Naive thymus-derived CD4-positive, alpha-beta T cell (primary cell): Measurements from ENCODE around the gene BTBD10. TPM values are rescaled to one million over a fixed set of nuclear protein-coding genes. Genes with fewer than 3 reads are reported as not detected.
"Not testable (repeated sequence)": the region's sequence is repeated elsewhere in the genome, so short reads cannot be mapped to it uniquely, and the experiment has no call there.

Experiments used
- ATAC-seq: fragments of 150-1000 bp; cut with Tn5 transposase; 2 replicates; pipeline ENCODE4 v1.10.0; 2021; ENCODE audit warnings: mild to moderate bottlenecking, moderate library complexity
- CTCF ChIA-PET: fragments of 350-600 bp; sonication (Branson Sonifier 250); formaldehyde crosslinking; loops from one replicate; lab custom pipeline; 2021; ENCODE audit warnings: antibody characterized with exemption; lab: Charles Lee
- POLR2A ChIA-PET: fragments of 350-600 bp; sonication (Branson Sonifier 250); formaldehyde crosslinking; loops from one replicate; lab custom pipeline; 2021; ENCODE audit warnings: antibody characterized with exemption, inconsistent platforms; lab: Charles Lee
- DNase-seq, 9 donors: peaks; one replicate each; pipeline versions ENCODE4 v3.0.0 to v3.0.0-alpha.2; 2020 to 2022; ENCODE audit warnings: mixed read lengths in 1 of 9
- H3K27ac ChIP-seq: one replicate; pipeline ENCODE4 v1.7.0; 2013; ENCODE audit warnings: mild to moderate bottlenecking, low read depth, low read length, moderate library complexity
- H3K27me3 ChIP-seq, 2 donors: one replicate each; pipeline ENCODE4 v1.7.0; 2013; ENCODE audit warnings: low read length in 2 of 2, mild to moderate bottlenecking in 2 of 2, moderate library complexity in 2 of 2; ENCODE audit not compliant: control insufficient read depth in 2 of 2, insufficient read depth in 2 of 2
- H3K36me3 ChIP-seq, 3 experiments: 1 replicate in 2 of 3; 2 replicates in 1 of 3; pipeline ENCODE4 v1.7.0; 2013; ENCODE audit warnings: low read length in 3 of 3, mild to moderate bottlenecking in 3 of 3, moderate library complexity in 1 of 3; ENCODE audit not compliant: insufficient read depth in 3 of 3, control insufficient read depth in 2 of 3
- H3K4me1 ChIP-seq, 2 donors: one replicate each; pipeline ENCODE4 v1.7.0; 2013; ENCODE audit warnings: low read length in 2 of 2, mild to moderate bottlenecking in 2 of 2, moderate library complexity in 1 of 2; ENCODE audit not compliant: control insufficient read depth in 2 of 2, insufficient read depth in 2 of 2
- H3K4me3 ChIP-seq: 2 replicates; pipeline ENCODE4 v1.7.0; 2013; ENCODE audit warnings: mild to moderate bottlenecking, low read length
- H3K9me3 ChIP-seq, 3 experiments: 1 replicate in 2 of 3; 2 replicates in 1 of 3; pipeline ENCODE4 v1.7.0; 2013; ENCODE audit warnings: low read length in 3 of 3; ENCODE audit not compliant: control insufficient read depth in 2 of 3
- H3K27ac Mint-ChIP-seq, 9 donors: one replicate each; pipeline ENCODE4 v1.8.0; 2020 to 2022; ENCODE audit warnings: mixed read lengths in 9 of 9, mild to moderate bottlenecking in 8 of 9, moderate library complexity in 5 of 9, inconsistent platforms in 2 of 9
- H3K27me3 Mint-ChIP-seq, 5 donors: one replicate each; pipeline ENCODE4 v1.8.0; 2021 to 2022; ENCODE audit warnings: mixed read lengths in 5 of 5, mild to moderate bottlenecking in 1 of 5
- H3K36me3 Mint-ChIP-seq, 5 donors: one replicate each; pipeline ENCODE4 v1.8.0; 2020 to 2022; ENCODE audit warnings: mixed read lengths in 5 of 5, mild to moderate bottlenecking in 3 of 5, inconsistent platforms in 1 of 5
- H3K4me1 Mint-ChIP-seq, 7 donors: one replicate each; pipeline ENCODE4 v1.8.0; 2020 to 2022; ENCODE audit warnings: mixed read lengths in 7 of 7, mild to moderate bottlenecking in 3 of 7, inconsistent platforms in 1 of 7
- H3K4me3 Mint-ChIP-seq, 10 donors: one replicate each; pipeline ENCODE4 v1.8.0; 2020 to 2022; ENCODE audit warnings: mild to moderate bottlenecking in 10 of 10, mixed read lengths in 10 of 10, moderate library complexity in 6 of 10, inconsistent platforms in 2 of 10
- H3K9me3 Mint-ChIP-seq, 11 donors: one replicate each; pipeline ENCODE4 v1.8.0; 2020 to 2022; ENCODE audit warnings: mixed read lengths in 11 of 11, mild to moderate bottlenecking in 4 of 11, inconsistent platforms in 1 of 11, moderate library complexity in 1 of 11
- intact Hi-C, 2 donors: fragments of 100-400 bp; cut with micrococcal nuclease; formaldehyde crosslinking; loops; one replicate each; pipeline ENCODE4 v1.15.1; 2023
- polyA plus RNA-seq, 2 donors: library from polyadenylated mRNA; unstranded; fragments of 300-500 nt; fragmentation: Illumina TruSeq; gene quantifications; one replicate each; pipeline ENCODE4 v1.2.3, GENCODE V29; 2021
- total RNA-seq, 6 experiments: library from RNA in 5 of 6; stranded (reverse) in 5 of 6; gene quantifications; 1 replicate in 5 of 6; 2 replicates in 1 of 6; pipeline ENCODE4 v1.2.3 and lab custom pipeline; 2021 to 2026

The BTBD10 gene
- total and polyA plus RNA-seq, 7 experiments from 2014 or later = 9.7 to 25.2 (median 16.3) TPM

GRCh38 chr11:13421561-13421960 lies 41.5 kb downstream of the BTBD10 start:
- H3K4me1 ChIP-seq = no peaks in the 10 kb centered on the region
- no peaks in the 10 kb centered on the region for H3K27me3 Mint-ChIP-seq
- ChIA-PET CTCF (interaction anchor here (0.7 kb wide), 1 partner anchor 34 kb away, joined by 3 read pairs; no protein-coding TSS in a partner anchor), POLR2A (no interaction called here)
- H3K36me3 Mint-ChIP-seq = peaks cover 0 to 36% (median 22%) of the 10 kb centered on the region in 5 donors
- H3K9me3 ChIP-seq = no peaks in the 10 kb centered on the region
- no peak overlapping the region for H3K4me3 ChIP-seq
- peak overlapping the region in 2 of 9 donors; percentile 2 to 4 for H3K27ac Mint-ChIP-seq
- no peak overlapping the region for H3K27ac ChIP-seq
- H3K36me3 ChIP-seq = peaks cover 0 to 9% (median 0%) of the 10 kb centered on the region in 3 experiments
- no peak overlapping the region for H3K4me3 Mint-ChIP-seq
- peaks cover 3 to 42% (median 32%) of the 10 kb centered on the region in 7 donors for H3K4me1 Mint-ChIP-seq
- no peaks in the 10 kb centered on the region for H3K27me3 ChIP-seq
- intact Hi-C loops = no loop called here
- peaks cover 0 to 9% (median 2%) of the 10 kb centered on the region in 11 donors for H3K9me3 Mint-ChIP-seq
- ATAC-seq (no peak), DNase-seq (no peak)

GRCh38 chr11:13415201-13415600 lies 47.8 kb downstream of the BTBD10 start:
- Histone ChIP-seq H3K27ac (no peak overlapping the region), H3K27me3 (no peaks in the 10 kb centered on the region), H3K36me3 (peaks cover 17 to 38% (median 17%) of the 10 kb centered on the region in 3 experiments), H3K9me3 (no peaks in the 10 kb centered on the region), H3K4me3 (no peak overlapping the region), H3K4me1 (no peaks in the 10 kb centered on the region)
- H3K4me3 Mint-ChIP-seq = no peak overlapping the region
- intact Hi-C loops = no loop called here
- H3K27ac Mint-ChIP-seq = no peak overlapping the region
- peaks cover 4 to 42% (median 32%) of the 10 kb centered on the region in 5 donors for H3K36me3 Mint-ChIP-seq
- ATAC-seq (no peak), DNase-seq (no peak)
- no peaks in the 10 kb centered on the region for H3K9me3 Mint-ChIP-seq
- ChIA-PET CTCF (no interaction called here), POLR2A (no interaction called here)
- no peaks in the 10 kb centered on the region for H3K4me1 Mint-ChIP-seq
- H3K27me3 Mint-ChIP-seq = no peaks in the 10 kb centered on the region

GRCh38 chr11:13405220-13405619 lies 57.8 kb downstream of the BTBD10 start:
- H3K27ac ChIP-seq = no peak overlapping the region
- peaks cover 0 to 7% (median 0%) of the 10 kb centered on the region in 11 donors for H3K9me3 Mint-ChIP-seq
- H3K9me3 ChIP-seq = no peaks in the 10 kb centered on the region
- ChIA-PET CTCF (interaction anchor here (1.3 kb wide), 1 partner anchor 63 kb away, joined by 4 read pairs; no protein-coding TSS in a partner anchor), POLR2A (no interaction called here)
- no peaks in the 10 kb centered on the region for H3K27me3 Mint-ChIP-seq
- H3K4me1 ChIP-seq = no peaks in the 10 kb centered on the region
- H3K4me3 ChIP-seq = no peak overlapping the region
- H3K4me3 Mint-ChIP-seq = no peak overlapping the region
- no peaks in the 10 kb centered on the region for H3K4me1 Mint-ChIP-seq
- H3K27me3 ChIP-seq = no peaks in the 10 kb centered on the region
- no peak for DNase-seq
- H3K27ac Mint-ChIP-seq = no peak overlapping the region
- no peak for ATAC-seq
- intact Hi-C loops = no loop called here
- peaks cover 0 to 48% (median 6%) of the 10 kb centered on the region in 3 experiments for H3K36me3 ChIP-seq
- peaks cover 17 to 55% (median 49%) of the 10 kb centered on the region in 5 donors for H3K36me3 Mint-ChIP-seq

GRCh38 chr11:13398335-13398734 lies 64.7 kb downstream of the BTBD10 start:
- H3K4me1 ChIP-seq, CTCF ChIA-PET, POLR2A ChIA-PET, H3K9me3 ChIP-seq, H3K27me3 Mint-ChIP-seq, H3K27me3 ChIP-seq, ATAC-seq, intact Hi-C loops, DNase-seq, H3K4me1 Mint-ChIP-seq, H3K27ac Mint-ChIP-seq, H3K4me3 ChIP-seq, H3K4me3 Mint-ChIP-seq, H3K27ac ChIP-seq: not testable (repeated sequence)
- Mint-ChIP-seq H3K9me3 (peaks cover 0 to 24% (median 4%) of the 10 kb centered on the region in 11 donors), H3K36me3 (peaks cover 10 to 57% (median 22%) of the 10 kb centered on the region in 5 donors)
- peaks cover 0 to 21% (median 1%) of the 10 kb centered on the region in 3 experiments for H3K36me3 ChIP-seq

- no peaks in the 10 kb centered on the region for H3K27me3 Mint-ChIP-seq
- no peak overlapping the region for H3K4me3 ChIP-seq
- peaks cover 0 to 33% (median 8%) of the 10 kb centered on the region in 3 experiments for H3K36me3 ChIP-seq
- DNase-seq (no peak), ATAC-seq (no peak)
- no peaks in the 10 kb centered on the region for H3K27me3 ChIP-seq
- no peaks in the 10 kb centered on the region for H3K4me1 ChIP-seq
- H3K27ac ChIP-seq = no peak overlapping the region
- H3K27ac Mint-ChIP-seq = peak overlapping the region in 6 of 9 donors; percentile 11 to 60 (median 41)
- H3K9me3 ChIP-seq = no peaks in the 10 kb centered on the region
- intact Hi-C loops = no loop called here
- ChIA-PET CTCF (no interaction called here), POLR2A (no interaction called here)
- H3K4me3 Mint-ChIP-seq = no peak overlapping the region
- peaks cover 0 to 2% (median 0%) of the 10 kb centered on the region in 7 donors for H3K4me1 Mint-ChIP-seq
- H3K9me3 Mint-ChIP-seq = peaks cover 0 to 4% (median 0%) of the 10 kb centered on the region in 11 donors
- peaks cover 4 to 42% (median 20%) of the 10 kb centered on the region in 5 donors for H3K36me3 Mint-ChIP-seq
Observed at GRCh38 chr11:13391217-13391616, 71.8 kb downstream of the BTBD10 start.

GRCh38 chr11:13388741-13389140 lies 74.3 kb downstream of the BTBD10 start:
- no peak for ATAC-seq
- Mint-ChIP-seq H3K4me1 (peaks cover 0 to 8% (median 0%) of the 10 kb centered on the region in 7 donors), H3K4me3 (no peak overlapping the region), H3K9me3 (no peaks in the 10 kb centered on the region), H3K27ac (peak overlapping the region in 6 of 9 donors; percentile 3 to 60 (median 44)), H3K36me3 (peaks cover 4 to 42% (median 20%) of the 10 kb centered on the region in 5 donors), H3K27me3 (no peaks in the 10 kb centered on the region)
- Histone ChIP-seq H3K36me3 (peaks cover 0 to 36% (median 12%) of the 10 kb centered on the region in 3 experiments), H3K4me3 (no peak overlapping the region), H3K9me3 (no peaks in the 10 kb centered on the region), H3K27ac (no peak overlapping the region), H3K4me1 (no peaks in the 10 kb centered on the region), H3K27me3 (no peaks in the 10 kb centered on the region)
- ChIA-PET POLR2A (no interaction called here), CTCF (no interaction called here)
- intact Hi-C loops = no loop called here
- DNase-seq = no peak

- Histone ChIP-seq H3K4me3 (no peak overlapping the region), H3K27me3 (no peaks in the 10 kb centered on the region), H3K4me1 (no peaks in the 10 kb centered on the region), H3K36me3 (peaks cover 0 to 57% (median 18%) of the 10 kb centered on the region in 3 experiments), H3K27ac (no peak overlapping the region), H3K9me3 (no peaks in the 10 kb centered on the region)
- H3K4me1 Mint-ChIP-seq = peaks cover 0 to 8% (median 0%) of the 10 kb centered on the region in 7 donors
- peak overlapping the region in 2 of 9 donors; percentile 15 to 45 for H3K27ac Mint-ChIP-seq
- POLR2A ChIA-PET = interaction anchor here (0.7 kb wide), 1 partner anchor 296 kb away, joined by 3 read pairs; no protein-coding TSS in a partner anchor
- H3K4me3 Mint-ChIP-seq = no peak overlapping the region
- no peaks in the 10 kb centered on the region for H3K9me3 Mint-ChIP-seq
- peaks cover 5 to 41% (median 12%) of the 10 kb centered on the region in 5 donors for H3K36me3 Mint-ChIP-seq
- DNase-seq (no peak), ATAC-seq (no peak)
- intact Hi-C loops = no loop called here
- CTCF ChIA-PET = interaction anchor here (1.8 kb wide), 1 partner anchor 51 kb away, joined by 5 read pairs; no protein-coding TSS in a partner anchor
- no peaks in the 10 kb centered on the region for H3K27me3 Mint-ChIP-seq
Observed at GRCh38 chr11:13386567-13386966, 76.5 kb downstream of the BTBD10 start.
